OCI-LY3 (cell line): ENCODE data around the gene TRIM13.

Source experiments
- EZH2phosphoT487 ChIP-seq: fragments of 200-600 bp; shearing (Covaris generic); IDR thresholded peaks from 2 replicates; pipeline ENCODE4 v1.6.1; 2018; ENCODE audit warnings: antibody characterized with exemption, mixed run types, low read depth
- TF ChIP-seq, protein P1 (sequence below): fragments of 200-600, 300-600 bp; sonication (generic); IDR thresholded peaks from 2 replicates; pipeline ENCODE4 v1.5.1; 2014; ENCODE audit warnings: antibody characterized with exemption, low read length, low read depth

DNA sequence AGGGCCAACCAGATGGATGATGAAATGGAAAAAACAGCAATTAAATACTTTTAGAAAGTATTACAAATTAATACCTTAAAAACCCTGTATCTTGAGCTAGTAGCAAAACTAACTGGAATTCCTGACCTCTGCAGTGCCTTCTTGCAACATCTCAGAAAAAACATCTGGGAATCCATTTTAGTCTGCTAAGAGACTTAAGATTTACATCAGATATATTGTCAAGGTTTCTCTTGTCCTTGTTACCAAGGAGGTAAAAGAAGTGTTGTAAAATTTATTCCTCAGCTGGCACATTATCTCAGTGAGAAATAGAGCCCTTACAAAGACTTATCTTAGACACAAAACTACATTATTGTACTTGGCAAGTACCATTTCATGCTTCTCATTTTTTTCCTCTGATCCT, 36.9 kb downstream of the TRIM13 start:
- TF ChIP-seq, protein P1, sequence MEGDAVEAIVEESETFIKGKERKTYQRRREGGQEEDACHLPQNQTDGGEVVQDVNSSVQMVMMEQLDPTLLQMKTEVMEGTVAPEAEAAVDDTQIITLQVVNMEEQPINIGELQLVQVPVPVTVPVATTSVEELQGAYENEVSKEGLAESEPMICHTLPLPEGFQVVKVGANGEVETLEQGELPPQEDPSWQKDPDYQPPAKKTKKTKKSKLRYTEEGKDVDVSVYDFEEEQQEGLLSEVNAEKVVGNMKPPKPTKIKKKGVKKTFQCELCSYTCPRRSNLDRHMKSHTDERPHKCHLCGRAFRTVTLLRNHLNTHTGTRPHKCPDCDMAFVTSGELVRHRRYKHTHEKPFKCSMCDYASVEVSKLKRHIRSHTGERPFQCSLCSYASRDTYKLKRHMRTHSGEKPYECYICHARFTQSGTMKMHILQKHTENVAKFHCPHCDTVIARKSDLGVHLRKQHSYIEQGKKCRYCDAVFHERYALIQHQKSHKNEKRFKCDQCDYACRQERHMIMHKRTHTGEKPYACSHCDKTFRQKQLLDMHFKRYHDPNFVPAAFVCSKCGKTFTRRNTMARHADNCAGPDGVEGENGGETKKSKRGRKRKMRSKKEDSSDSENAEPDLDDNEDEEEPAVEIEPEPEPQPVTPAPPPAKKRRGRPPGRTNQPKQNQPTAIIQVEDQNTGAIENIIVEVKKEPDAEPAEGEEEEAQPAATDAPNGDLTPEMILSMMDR, result no peak
- TF ChIP-seq EZH2phosphoT487, result no peak
